Measurements from ENCODE around the gene DDN. TPM values are rescaled to one million over a fixed set of nuclear protein-coding genes. Genes with fewer than 3 reads are reported as not detected.

Gene DDN
- total and polyA plus RNA-seq, 10 of the 15 experiments (the other 5 are each of a cell fraction or from before 2014, with no cell fraction given) = 0.10 to 13.4 (median 3.7) TPM

GRCh38 chr12:49019443-49020324, 20.5 kb upstream of the DDN start:
- no peaks in the 10 kb centered on the region for H3K27me3 ChIP-seq (replicated peaks in 1 of 2; ENCODE audit: control insufficient read depth in 2 of 2, insufficient read depth in 2 of 2, low read length in 1 of 2)
- H3K27ac ChIP-seq (ENCODE audit: control insufficient read depth, insufficient read depth) = peak overlapping the region; percentile 66
- SMC1A ChIA-PET (ENCODE audit: uncharacterized antibody, unreplicated experiment) = interaction anchor here (1.1 to 3.4 kb wide), 6 partner anchors 12 to 38 kb away, joined by 3 to 15 read pairs (median 4); no protein-coding TSS in a partner anchor
- intact Hi-C loops (cut with micrococcal nuclease; ENCODE audit: unreplicated experiment) (no loop called here), in situ Hi-C loops (cut with MboI) (no loop called here)
- H3K79me2 ChIP-seq (ENCODE audit: control insufficient read depth, insufficient read depth, low read length) = peaks cover 17% of the 10 kb centered on the region
- H3K4me2 ChIP-seq (ENCODE audit: control insufficient read depth, insufficient read depth) = peak overlapping the region; percentile 45; the same call in 1 of the 2 replicates
- peak overlapping the region; percentile 90; the same call in 1 of the 2 replicates for H3K9ac ChIP-seq (ENCODE audit: control insufficient read depth, insufficient read depth, low read length)
- BruUV-seq (replicated peaks) = no TSS peak
- H3K4me1 ChIP-seq (ENCODE audit: control insufficient read depth, insufficient read depth, low read length) = 0 out of 2 replicates have a peak, but pooled peaks cover 3% of the 10 kb centered on the region
- peak overlapping the region; percentile 71 for H3K4me3 ChIP-seq
- no peaks in the 10 kb centered on the region for H3K9me3 ChIP-seq (replicated peaks; ENCODE audit: control insufficient read depth, insufficient read depth, low read length)
- peaks cover 3 to 12% of the 10 kb centered on the region in 2 experiments for H3K36me3 ChIP-seq (ENCODE audit: control insufficient read depth in 2 of 2, insufficient read depth in 2 of 2, low read length in 1 of 2)
- 30% methylated on average over 9 of the region's 10 CpGs for WGBS (ENCODE audit: insufficient coverage, insufficient replicate concordance, low lambda C conversion rate, missing lambda C conversion rate)
- no peak for FAIRE-seq
- no peaks in the 10 kb centered on the region for H4K20me1 ChIP-seq (ENCODE audit: control insufficient read depth, insufficient read depth)
- CTCF ChIA-PET = interaction anchor here (0.5 to 3.6 kb wide), 18 partner anchors 10 to 216 kb away, joined by 3 to 54 read pairs (median 5); partner anchors contain the start of genes DDN and DDX23
- no peak for DNase-seq (ENCODE audit: low read depth, low spot score)
- RAD21 ChIA-PET (ENCODE audit: unreplicated experiment) = interaction anchor here (0.6 to 2.2 kb wide), 16 partner anchors 10 to 679 kb away, joined by 3 to 54 read pairs (median 3); partner anchors contain the start of genes ARF3, DDN, DDX23 and WNT1
- peak; percentile 54 for ATAC-seq
- no peak overlapping the region for H2AFZ ChIP-seq (ENCODE audit: control insufficient read depth, low read depth, low read length)
- POLR2A ChIA-PET = interaction anchor here (0.6 to 1.7 kb wide), 4 partner anchors 21 to 173 kb away, joined by 3 to 39 read pairs (median 4); partner anchors contain the start of genes DDN and TUBA1B
- TF ChIP-seq RAD21 (IDR thresholded peaks at IDR 0.05; ENCODE audit: insufficient read depth, low read depth, low read length) (peak; percentile 39; the same call in 1 of the 2 replicates), ZBTB4 (CRISPR knock-in tag; IDR thresholded peaks at IDR 0.05) (no peak), CTCF (IDR thresholded peaks at IDR 0.05 in 2 of 3, conservative IDR thresholded peaks at IDR 0.05 in 1 of 3; ENCODE audit: control insufficient read depth in 2 of 3, extremely low read depth in 1 of 3, insufficient read depth in 1 of 3, low read depth in 3 of 3, low read length in 3 of 3) (peak; percentile 26 to 66 (median 54); a peak in 5 of 6 replicates), SMAD5 (IDR thresholded peaks at IDR 0.05; ENCODE audit: low read depth) (no peak), BACH1 (IDR thresholded peaks at IDR 0.05; ENCODE audit: borderline replicate concordance) (no peak), REST (IDR thresholded peaks at IDR 0.05; ENCODE audit: low read depth, low read length) (no peak), E4F1 (IDR thresholded peaks at IDR 0.05; ENCODE audit: borderline replicate concordance, partially characterized antibody) (no peak), MAX (IDR thresholded peaks at IDR 0.05; ENCODE audit: low read depth, low read length) (no peak)

Data from GM12878 (cell line).